NT2/D1 (cell line): Measurements from ENCODE around the gene CCNA1.

ENCODE experiments used
- DNase-seq: peaks from one replicate; pipeline ENCODE4 v3.0.0-alpha.2; 2011; ENCODE audit warnings: low read depth, low spot score
- H3K27me3 ChIP-seq: 2 replicates; pipeline ENCODE4 v1.6.0; 2011; ENCODE audit warnings: mild to moderate bottlenecking; ENCODE audit not compliant: insufficient read length, insufficient read depth
- H3K36me3 ChIP-seq: 2 replicates; pipeline ENCODE4 v1.6.1; 2011; ENCODE audit warnings: mild to moderate bottlenecking, low read length, mixed read lengths; ENCODE audit not compliant: insufficient read depth, insufficient read length
- H3K4me1 ChIP-seq: 2 replicates; pipeline ENCODE4 v1.5.1; 2011; ENCODE audit not compliant: insufficient read depth, insufficient read length
- H3K4me3 ChIP-seq: 2 replicates; pipeline ENCODE4 v1.5.1; 2011; ENCODE audit warnings: low read depth; ENCODE audit not compliant: insufficient read length
- H3K9ac ChIP-seq: 2 replicates; pipeline ENCODE4 v1.6.0; 2011; ENCODE audit warnings: low read depth; ENCODE audit not compliant: insufficient read length
- H3K9me3 ChIP-seq: 2 replicates; pipeline ENCODE4 v1.5.1; 2011; ENCODE audit warnings: mild to moderate bottlenecking, low read length; ENCODE audit not compliant: insufficient read depth
- SUZ12 ChIP-seq: IDR thresholded peaks from 2 replicates; pipeline ENCODE4 v1.6.1; 2011; ENCODE audit not compliant: insufficient read length, insufficient read depth; ENCODE audit errors: extremely low read depth
- YY1 ChIP-seq: IDR thresholded peaks from 2 replicates; pipeline ENCODE4 v1.6.1; 2011; ENCODE audit not compliant: insufficient read length, insufficient read depth
- ZNF274 ChIP-seq: IDR thresholded peaks from 2 replicates; pipeline ENCODE4 v1.6.1; 2011; ENCODE audit warnings: mild to moderate bottlenecking, low read depth, low read length

CCNA1 gene

GRCh38 chr13:36454121-36454520 is 21.8 kb downstream of the CCNA1 start:
- Histone ChIP-seq H3K4me1 (no peaks in the 10 kb centered on the region), H3K27me3 (no peaks in the 10 kb centered on the region), H3K36me3 (no peaks in the 10 kb centered on the region), H3K4me3 (no peak overlapping the region), H3K9ac (no peak overlapping the region), H3K9me3 (no peaks in the 10 kb centered on the region)
- TF ChIP-seq YY1 (no peak), SUZ12 (no peak), ZNF274 (no peak)
- DNase-seq = no peak

- H3K4me3 ChIP-seq = no peak overlapping the region
- no peaks in the 10 kb centered on the region for H3K4me1 ChIP-seq
- DNase-seq = no peak
- H3K36me3 ChIP-seq = no peaks in the 10 kb centered on the region
- TF ChIP-seq ZNF274 = no peak
- TF ChIP-seq SUZ12 = no peak
- no peak for TF ChIP-seq YY1
- H3K27me3 ChIP-seq = no peaks in the 10 kb centered on the region
- no peak overlapping the region for H3K9ac ChIP-seq
- H3K9me3 ChIP-seq = no peaks in the 10 kb centered on the region
Measured at GRCh38 chr13:36454987-36455386, 22.7 kb downstream of the CCNA1 start.

- no peak overlapping the region for H3K4me3 ChIP-seq
- H3K9ac ChIP-seq = no peak overlapping the region
- DNase-seq = no peak
- no peaks in the 10 kb centered on the region for H3K27me3 ChIP-seq
- H3K9me3 ChIP-seq = no peaks in the 10 kb centered on the region
- H3K36me3 ChIP-seq = no peaks in the 10 kb centered on the region
- no peaks in the 10 kb centered on the region for H3K4me1 ChIP-seq
- TF ChIP-seq ZNF274 (no peak), YY1 (no peak), SUZ12 (no peak)
Measured at GRCh38 chr13:36456577-36456976, 24.3 kb downstream of the CCNA1 start.

DNA sequence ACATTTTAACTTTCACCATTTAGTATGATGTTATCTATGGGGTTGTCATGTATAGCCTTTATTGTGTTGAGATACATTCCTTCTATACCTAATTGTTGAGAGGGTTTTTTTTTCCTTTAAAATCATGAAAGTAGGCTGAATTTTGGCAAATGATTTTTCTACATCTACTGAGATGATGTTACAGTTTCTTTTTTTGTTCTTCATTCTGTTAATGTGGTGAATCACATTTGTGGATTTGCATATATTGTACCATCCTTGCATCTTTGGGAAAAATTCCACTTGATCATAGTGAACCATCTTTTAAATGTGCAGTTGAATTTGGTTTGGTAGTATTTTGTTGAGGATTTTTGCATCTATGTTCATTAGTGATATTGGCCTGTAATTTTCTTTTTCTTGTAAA is 29.2 kb downstream of the CCNA1 start:
- Histone ChIP-seq H3K9ac (no peak overlapping the region), H3K27me3 (no peaks in the 10 kb centered on the region), H3K9me3 (no peaks in the 10 kb centered on the region), H3K4me1 (no peaks in the 10 kb centered on the region), H3K4me3 (no peak overlapping the region), H3K36me3 (no peaks in the 10 kb centered on the region)
- TF ChIP-seq SUZ12 (no peak), YY1 (no peak), ZNF274 (no peak)
- DNase-seq = no peak

GRCh38 chr13:36475468-36475867 is 43.2 kb downstream of the CCNA1 start:
- DNase-seq = no peak
- no peak for TF ChIP-seq YY1
- no peak for TF ChIP-seq SUZ12
- TF ChIP-seq ZNF274 = no peak
- Histone ChIP-seq H3K4me1 (no peaks in the 10 kb centered on the region), H3K27me3 (no peaks in the 10 kb centered on the region), H3K9me3 (peaks cover 18% of the 10 kb centered on the region), H3K9ac (no peak overlapping the region), H3K36me3 (no peaks in the 10 kb centered on the region), H3K4me3 (no peak overlapping the region)

DNA sequence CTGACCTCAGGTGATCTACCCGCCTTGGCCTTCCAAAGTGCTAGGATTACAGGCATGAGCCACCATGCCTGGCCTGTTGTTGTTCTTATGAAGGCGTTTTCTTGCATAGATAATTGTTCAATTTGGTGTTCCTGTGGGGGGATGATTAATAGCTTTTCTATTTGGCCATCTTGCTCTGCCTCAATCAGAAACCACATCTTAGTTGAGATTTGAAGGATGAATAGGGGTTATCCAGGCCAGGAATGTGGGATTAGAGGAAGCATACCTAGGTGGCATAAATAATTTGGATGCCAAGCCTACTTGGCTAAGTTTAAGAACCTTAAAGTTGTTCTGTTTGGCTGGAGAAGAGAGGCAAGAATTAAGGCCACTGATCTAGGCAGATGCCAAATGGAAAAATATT is 44.4 kb downstream of the CCNA1 start:
- H3K4me3 ChIP-seq = no peak overlapping the region
- H3K9me3 ChIP-seq = peaks cover 18% of the 10 kb centered on the region
- TF ChIP-seq ZNF274 (no peak), YY1 (no peak), SUZ12 (no peak)
- no peak for DNase-seq
- H3K36me3 ChIP-seq = no peaks in the 10 kb centered on the region
- H3K27me3 ChIP-seq = no peaks in the 10 kb centered on the region
- H3K4me1 ChIP-seq = no peaks in the 10 kb centered on the region
- H3K9ac ChIP-seq = no peak overlapping the region

GRCh38 chr13:36480726-36481427 is 48.6 kb downstream of the CCNA1 start:
- Histone ChIP-seq H3K9me3 (peaks cover 18% of the 10 kb centered on the region; the same call in 1 of the 2 replicates), H3K9ac (no peak overlapping the region), H3K36me3 (no peaks in the 10 kb centered on the region), H3K4me3 (no peak overlapping the region), H3K4me1 (no peaks in the 10 kb centered on the region), H3K27me3 (no peaks in the 10 kb centered on the region)
- no peak for DNase-seq
- TF ChIP-seq ZNF274 = no peak
- TF ChIP-seq YY1 = no peak
- TF ChIP-seq SUZ12 = no peak

DNA sequence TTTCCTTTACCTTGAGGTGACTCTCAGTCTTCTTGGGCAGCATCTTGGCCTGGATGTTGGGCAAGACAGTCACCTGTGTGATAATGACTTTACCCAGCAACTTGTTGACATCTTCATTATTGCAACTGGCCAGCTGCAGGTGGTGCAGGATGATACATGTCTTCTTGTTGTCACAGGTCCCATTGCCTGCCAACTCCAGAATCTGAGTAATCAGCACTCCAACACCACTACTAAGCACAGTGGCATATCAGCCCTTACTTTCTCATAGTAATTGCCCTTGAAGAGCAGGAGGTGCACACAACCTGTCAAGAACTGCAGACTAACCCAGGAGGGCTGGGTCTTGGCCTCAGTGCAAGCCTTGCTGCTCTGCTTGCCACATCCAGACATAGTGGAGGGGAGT is 57.8 kb downstream of the CCNA1 start:
- Histone ChIP-seq H3K36me3 (no peaks in the 10 kb centered on the region), H3K4me3 (no peak overlapping the region), H3K27me3 (no peaks in the 10 kb centered on the region), H3K9me3 (no peaks in the 10 kb centered on the region), H3K9ac (no peak overlapping the region), H3K4me1 (no peaks in the 10 kb centered on the region)
- DNase-seq = no peak
- TF ChIP-seq YY1 = no peak
- TF ChIP-seq SUZ12 = no peak
